Lung microvascular endothelial cell (primary cell): Measurements from ENCODE around the gene LYZL2. TPM values are rescaled to one million over a fixed set of nuclear protein-coding genes. Genes with fewer than 3 reads are reported as not detected.
"Not testable (repeated sequence)": the region's sequence is repeated elsewhere in the genome, so short reads cannot be mapped to it uniquely, and the experiment has no call there.

ENCODE experiments used
- DNase-seq, 2 donors: peaks; one replicate each; pipeline versions ENCODE4 v3.0.0 to v3.0.0-alpha.2; 2010; ENCODE audit warnings: low read depth in 2 of 2
- total RNA-seq: library from RNA; depleted of rRNA; stranded (reverse); fragments of >200 nt; gene quantifications from 2 replicates; pipeline ENCODE4 v1.2.1, GENCODE V29; 2014

The LYZL2 gene
- total RNA-seq, 1 donor from 2014 or later, result not detected

DNA sequence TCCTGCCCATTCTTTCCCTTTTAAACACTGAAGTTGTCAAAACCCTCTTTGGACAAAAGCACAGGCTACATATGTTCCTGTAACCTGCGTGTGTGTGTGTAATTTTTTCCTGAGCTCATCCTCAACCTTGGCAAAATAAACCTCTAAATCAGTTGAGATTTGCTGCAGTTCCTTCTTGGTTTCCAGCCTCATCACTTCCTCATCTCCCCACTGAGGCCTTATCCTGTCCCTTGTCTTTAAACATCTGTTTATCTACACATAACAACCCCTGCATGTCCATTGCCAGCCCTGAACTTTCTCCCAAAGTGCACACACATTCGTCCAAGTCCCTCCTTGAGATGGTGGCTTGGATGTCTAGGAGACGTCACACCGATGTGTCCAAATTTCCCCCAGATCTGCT is 35.5 kb downstream of the LYZL2 start:
- no peak for DNase-seq

DNA sequence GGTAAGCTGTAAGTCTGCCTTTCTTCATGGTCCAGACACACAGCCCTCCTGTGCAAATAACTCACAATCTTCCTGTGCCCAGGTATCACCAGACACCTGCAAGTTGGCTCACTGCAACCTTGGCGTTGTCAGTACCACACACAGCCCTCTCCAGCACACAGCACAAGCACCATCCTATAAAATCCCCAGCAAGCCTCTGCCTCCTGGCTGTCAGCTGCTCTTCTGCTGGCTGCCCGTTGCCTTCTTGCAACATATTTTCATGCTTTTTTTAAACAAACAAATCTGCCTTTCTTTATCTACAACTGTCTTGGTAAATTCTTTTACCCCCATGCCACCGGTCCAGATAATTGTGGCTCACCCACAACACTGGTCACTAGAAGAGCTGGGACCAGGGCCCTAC is 36.8 kb downstream of the LYZL2 start:
- DNase-seq, result not testable (repeated sequence)

DNA sequence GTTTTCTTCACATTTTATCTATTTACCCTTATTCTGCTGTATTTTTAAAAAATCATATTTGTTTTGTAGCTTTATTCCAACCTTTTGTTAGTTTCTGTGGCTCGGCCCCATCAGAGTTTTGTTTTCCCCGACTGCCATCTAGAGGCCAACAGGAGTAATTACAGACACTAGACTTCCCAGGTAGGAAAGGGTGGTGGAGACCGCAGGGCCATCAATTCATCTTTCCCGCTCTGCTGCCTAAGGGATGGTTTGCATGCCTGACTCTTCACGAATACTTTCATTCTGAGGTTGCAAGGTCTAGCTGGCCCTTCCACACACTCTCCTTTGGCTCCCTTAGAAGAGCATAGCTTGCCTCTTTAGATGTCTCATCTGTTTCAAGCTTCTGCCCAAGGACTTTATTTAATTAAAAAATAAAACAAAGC is 38.3 kb downstream of the LYZL2 start:
- DNase-seq, result peak; percentile 64 to 78

DNA sequence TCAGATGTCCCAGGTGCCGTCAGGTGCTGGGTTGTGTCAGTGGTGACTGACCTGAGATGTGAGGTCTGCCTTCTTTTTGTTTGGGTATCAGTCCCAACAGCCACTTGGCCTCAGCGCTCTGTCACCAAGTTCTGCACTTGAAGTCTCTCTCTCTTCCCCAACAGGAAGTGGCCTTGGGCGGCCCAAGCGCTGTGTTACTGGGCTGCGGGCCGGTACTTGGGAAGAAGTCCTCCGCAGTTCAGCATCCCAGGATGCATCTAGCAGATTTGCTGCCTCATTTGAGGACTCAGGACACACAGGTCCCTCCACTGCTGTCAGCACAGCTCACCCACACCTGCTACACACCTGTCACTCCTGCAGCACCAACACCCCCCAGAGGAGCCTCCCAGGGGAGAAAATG is 40.1 kb downstream of the LYZL2 start:
- DNase-seq, result no peak

DNA sequence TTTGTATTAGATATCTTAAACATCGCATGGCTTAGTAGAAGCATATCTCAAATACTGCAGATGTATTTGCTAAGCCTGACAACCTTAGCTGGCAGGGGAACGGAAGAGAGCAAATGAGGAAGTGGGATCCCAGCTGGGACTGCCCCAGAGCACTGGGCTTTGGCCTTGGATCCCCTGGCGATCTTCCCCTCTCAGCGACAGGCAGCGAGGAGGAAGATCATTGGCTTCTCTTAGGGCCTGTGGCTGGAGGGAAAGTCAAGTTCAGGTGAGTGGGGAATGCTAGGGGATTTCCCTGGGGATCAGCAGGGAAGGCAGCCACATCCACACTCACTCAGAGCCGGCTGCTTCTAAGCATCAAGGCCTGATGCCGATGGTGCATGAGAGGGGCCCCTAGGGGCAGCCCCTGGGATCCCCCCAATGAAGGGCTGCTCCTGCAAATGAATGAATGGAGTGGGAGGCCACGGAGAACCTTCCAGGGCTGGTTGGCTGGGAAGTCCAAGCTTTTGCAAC is 42.0 kb downstream of the LYZL2 start:
- DNase-seq, result no peak

DNA sequence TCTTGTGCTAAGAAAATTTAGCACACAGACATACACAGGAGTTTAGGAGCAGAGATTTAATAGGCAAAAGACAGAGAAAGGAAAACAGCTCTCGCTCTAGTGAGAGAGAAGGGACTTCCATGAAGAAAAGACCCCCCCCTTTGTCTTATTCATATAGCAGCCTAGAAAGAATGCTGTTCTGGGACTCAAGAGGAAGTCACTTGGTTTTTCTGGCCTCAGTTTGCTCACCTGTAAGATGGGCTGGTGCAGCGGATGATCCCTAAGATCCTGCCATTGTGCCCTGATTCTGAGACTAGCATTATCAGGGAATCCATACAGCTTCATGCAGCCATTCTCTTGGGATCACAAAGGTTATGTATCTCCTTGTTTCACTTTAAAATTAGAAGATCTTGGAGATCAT is 42.7 kb downstream of the LYZL2 start:
- no peak for DNase-seq

DNA sequence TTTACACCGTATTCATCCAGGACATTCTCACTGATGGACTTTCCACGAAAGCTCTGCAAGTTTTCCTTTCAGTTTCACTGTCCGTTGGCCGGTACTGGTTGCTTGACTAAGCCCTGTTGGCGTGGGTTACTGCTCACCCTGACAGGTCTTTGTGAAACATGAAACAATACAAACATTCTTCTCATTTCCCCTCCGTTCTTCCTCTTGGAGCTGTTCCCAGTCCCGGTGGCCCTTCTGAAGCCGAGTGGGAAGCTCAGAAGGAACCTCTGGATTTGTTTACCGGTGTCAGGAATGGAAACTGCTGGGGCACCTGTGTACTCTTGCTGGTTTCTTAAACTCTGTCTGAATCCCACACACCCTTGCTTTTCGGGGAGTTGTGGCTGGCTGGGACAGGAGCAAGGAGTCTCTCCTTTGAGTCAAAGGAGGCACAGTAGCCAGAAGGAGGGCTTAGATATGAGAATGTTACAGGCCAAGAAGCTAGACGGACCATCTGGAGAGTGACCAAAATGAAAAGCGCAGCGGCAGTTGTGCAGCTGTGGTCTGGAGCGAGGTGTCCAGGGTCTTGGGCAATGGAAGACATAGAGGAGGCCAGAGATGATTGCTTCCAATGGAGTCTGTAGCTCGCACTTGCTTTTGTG is 45.7 kb downstream of the LYZL2 start:
- peak; percentile 95 to 96 for DNase-seq

DNA sequence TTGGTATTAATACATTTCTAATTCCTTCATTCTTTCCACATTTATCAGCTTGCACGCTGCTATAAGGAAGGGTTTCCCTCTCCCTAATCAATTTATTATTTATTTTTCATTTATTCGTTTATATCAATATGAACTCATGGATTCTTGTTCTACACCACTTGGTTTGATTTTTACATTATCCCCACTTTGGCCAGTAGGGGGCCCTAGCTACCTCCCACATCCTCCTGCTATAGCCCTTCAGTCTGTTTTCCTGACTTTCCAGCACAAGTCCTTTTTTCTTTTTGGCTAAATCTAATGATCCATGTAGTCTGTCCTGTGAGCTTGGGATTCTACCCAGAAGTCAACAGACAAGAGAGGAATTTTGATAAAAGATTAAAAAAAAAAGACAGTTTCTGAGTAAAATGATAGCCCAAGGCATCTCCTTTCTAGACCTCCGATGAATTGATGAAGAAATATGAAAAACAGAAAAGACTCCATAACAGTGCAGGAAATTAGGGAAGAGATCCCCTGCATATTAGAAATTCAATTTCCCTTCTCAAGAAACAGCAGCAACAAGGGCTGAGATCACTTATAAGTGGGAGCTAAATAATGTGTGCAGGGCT is 47.7 kb downstream of the LYZL2 start:
- DNase-seq, result peak; percentile 59 to 76

DNA sequence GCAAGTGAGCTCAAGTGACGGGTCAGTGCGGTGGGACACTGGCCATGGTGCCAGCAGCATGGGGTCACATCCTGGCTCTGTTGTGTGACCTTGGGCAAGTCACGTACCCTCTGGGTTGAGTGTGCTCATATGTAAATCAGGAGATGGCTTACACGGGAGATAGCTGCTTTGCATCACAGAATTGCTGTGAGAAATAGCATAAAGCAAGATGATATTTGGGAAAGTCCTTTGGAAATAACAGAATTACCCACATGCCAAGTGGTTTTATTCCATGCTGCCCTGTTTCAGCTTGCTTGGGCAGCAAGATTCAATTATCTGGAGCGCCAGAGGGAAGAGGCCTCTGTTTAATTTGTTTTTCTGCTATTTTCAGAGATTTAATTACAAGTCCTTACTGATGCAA is 48.9 kb downstream of the LYZL2 start:
- DNase-seq, result no peak

DNA sequence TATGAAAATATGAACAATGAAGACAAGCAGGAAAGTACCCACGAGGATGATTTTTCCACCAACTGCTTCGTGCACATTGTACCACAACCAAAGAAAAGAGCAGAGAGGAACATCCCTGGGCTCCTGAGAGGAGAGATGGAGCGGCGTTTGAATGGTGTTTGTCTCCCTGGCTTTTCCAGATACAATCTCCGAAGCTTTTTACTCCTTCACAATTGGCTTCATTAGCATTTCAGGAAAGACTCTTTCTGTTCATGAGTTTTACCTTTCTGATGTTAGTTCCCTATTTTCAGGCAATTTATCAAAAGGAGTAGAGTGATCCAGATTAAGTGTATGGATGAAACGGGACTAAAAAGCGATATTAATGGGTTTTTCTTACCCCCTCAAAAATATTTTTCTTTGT is 49.3 kb downstream of the LYZL2 start:
- DNase-seq, result no peak

DNA sequence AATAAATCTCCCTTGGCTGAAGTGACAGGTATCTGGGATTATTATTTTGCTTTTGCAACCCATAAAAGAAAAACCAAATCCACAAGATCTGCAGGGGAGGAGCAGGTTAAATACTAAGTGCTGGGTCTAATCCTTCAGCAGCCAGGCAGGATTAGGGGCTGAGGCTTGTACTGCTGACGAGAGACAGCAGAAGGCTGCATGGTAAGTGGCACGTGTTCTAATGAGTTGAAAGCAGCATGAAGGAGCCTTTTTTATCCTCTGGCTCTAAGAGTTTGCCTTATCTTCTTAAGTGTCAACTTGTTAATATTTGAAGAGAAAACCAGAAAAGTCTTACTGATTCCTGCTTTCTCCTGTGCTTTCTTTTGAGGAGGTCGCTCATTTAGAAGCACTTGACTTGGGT is 50.0 kb downstream of the LYZL2 start:
- no peak for DNase-seq

DNA sequence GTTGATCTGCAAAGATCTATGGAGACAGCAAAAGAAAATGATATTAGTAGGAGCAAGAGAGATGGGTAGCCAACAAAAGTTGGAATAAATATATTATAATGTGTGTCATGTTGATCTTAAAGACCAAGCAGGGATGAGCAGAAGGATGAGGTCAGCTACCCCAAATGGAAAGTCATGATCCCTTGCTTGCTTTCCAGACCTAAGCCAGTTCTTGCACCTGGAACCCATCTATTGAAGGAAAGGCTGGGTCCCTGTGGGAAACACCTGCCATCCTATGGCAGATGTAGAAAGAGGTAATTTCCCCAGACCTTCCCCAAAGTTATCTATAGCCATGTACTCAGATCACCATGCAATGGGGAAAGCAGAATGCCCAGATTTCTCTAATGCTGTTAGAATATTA is 52.5 kb downstream of the LYZL2 start:
- no peak for DNase-seq

DNA sequence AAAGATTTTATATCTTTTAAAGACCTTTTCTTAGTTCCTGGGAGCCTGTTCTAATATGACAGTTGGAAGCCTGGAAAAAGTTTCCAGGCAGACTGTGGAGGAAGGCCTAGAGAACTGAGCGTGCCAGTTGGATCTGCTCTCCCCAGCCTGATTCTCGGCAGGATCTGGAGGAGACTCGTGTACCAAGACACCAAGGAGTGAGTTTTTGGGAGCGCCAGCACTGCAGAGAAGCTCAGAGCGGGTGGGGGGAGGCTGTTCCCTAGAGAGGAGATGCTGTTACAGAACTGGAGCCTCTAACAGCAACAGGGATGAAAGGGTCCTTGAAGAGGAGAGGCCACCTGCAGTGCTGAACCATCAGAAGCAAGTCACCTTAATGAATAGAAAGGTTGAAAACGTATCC is 52.9 kb downstream of the LYZL2 start:
- no peak for DNase-seq

DNA sequence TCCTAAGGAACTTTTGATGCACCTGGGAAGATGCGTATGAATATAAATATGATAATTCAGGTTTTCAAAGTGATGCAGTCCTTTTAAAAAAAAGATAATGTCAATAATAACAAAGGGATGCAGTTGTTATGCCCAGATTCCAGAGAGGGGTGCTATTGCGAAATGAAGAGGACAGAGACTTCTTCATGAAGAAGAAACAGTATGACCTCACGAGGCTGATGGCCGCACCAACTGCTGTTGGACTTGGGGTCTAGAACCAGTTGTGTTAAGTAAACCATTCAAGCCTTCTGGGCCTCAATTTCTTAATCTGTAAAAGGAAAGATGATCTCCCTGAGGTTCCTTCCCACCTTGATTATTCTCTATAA is 55.1 kb downstream of the LYZL2 start:
- DNase-seq, result no peak

DNA sequence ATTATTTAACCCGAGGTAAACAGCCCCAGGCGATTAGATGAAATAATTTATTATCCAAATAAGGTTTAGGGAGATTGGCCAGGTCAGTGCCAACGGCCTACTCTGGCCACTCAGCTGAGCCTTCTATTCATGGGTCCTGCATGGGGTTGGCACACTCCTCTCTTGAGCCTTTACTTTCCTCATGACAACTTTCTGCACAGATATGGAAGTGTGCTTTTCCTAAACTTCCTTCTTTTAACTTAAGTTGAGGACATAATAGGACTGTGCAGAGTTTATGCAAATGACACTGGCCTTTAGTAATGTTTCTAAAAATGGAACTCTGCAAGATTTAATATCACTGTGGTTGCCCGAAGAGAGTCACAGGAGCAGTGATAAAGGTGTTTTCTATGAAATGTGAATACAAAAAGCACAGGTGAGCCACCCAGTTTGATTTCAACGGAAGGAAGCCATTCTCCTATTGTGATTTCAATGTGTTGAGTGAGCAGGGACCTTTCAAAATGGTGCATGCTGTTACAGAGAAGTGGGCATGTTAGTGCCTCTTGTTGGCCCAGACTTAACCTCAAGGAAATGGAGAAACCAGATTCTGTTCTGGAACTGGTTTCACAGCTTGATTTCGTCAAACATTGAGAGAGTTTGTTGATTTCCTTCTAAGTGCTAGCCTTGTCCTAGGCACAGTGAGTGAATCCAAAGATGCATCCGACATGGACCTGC is 55.7 kb downstream of the LYZL2 start:
- no peak for DNase-seq

DNA sequence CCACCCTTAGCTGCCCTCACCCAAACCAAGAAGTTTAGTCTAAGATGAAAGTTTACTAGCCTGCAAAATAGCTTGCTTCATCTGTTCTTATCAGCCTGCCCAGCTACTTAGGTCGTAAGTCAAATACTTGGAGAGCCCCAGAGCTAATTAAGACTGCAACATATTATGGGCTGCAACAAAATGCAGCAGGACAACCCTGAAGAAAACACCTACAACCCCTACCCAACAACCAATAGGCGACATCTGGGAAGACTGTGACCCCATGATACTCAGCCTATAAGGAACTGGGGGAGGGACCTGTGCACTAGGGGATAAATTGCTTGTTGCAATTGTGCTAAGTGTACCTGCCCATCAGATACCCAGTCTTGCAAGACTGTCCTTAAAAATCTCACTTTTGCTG is 64.1 kb downstream of the LYZL2 start:
- no peak for DNase-seq

DNA sequence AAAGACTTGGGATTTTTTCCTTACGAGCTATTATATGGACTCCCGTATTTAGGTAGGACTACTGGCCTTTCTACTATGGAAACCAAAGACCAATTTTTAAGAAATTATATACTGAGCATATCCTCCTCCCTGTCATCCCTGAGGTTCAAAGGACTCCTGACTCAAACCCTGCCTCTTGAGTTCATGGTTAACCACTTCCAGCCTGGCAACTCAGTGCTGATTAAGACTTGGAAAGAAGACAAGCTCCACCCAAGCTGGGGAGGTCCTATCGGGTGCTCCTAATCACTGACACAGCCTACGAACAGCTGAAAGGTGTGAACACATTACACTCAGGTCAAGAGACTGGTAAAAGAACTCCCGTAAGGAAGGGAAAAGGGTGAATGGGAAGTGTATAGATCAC is 66.8 kb downstream of the LYZL2 start:
- no peak for DNase-seq

Other genes with a start within 250 kb of the LYZL2 start
- 2.6 and 5.0 TPM in 2 replicates for gene MAP3K8, start 195.6 kb downstream of the LYZL2 start, total RNA-seq